OCI-LY3 (cell line): ENCODE results near the gene CCBE1.

Experiments used
- CTCF ChIP-seq: fragments of 200-600, 300-600 bp; sonication (generic); IDR thresholded peaks from 2 replicates; pipeline ENCODE4 v1.5.1; 2014; ENCODE audit warnings: antibody characterized with exemption, low read length, low read depth
- EZH2phosphoT487 ChIP-seq: fragments of 200-600 bp; shearing (Covaris generic); IDR thresholded peaks from 2 replicates; pipeline ENCODE4 v1.6.1; 2018; ENCODE audit warnings: antibody characterized with exemption, mixed run types, low read depth

GRCh38 chr18:59689756-59690155 is 7.5 kb downstream of the CCBE1 start:
- TF ChIP-seq CTCF: no peak
- no peak for TF ChIP-seq EZH2phosphoT487
